Measurements from ENCODE around the gene RGS10.

- no peak for TF ChIP-seq CTCF (IDR thresholded peaks at IDR 0.05)
- no peak for TF ChIP-seq POLR2A (IDR thresholded peaks at IDR 0.05)
Observed at GRCh38 chr10:119479532-119479931, 63.0 kb downstream of the RGS10 start.
